GM12874 (cell line): Measurements from ENCODE around the gene GPR15.

Experiments
- CTCF ChIP-seq: IDR thresholded peaks from 2 replicates; pipeline ENCODE4 v1.5.1; 2011; ENCODE audit warnings: low read depth, mild to moderate bottlenecking, control low read depth, low read length, moderate library complexity; ENCODE audit not compliant: insufficient read depth

GPR15 gene

DNA sequence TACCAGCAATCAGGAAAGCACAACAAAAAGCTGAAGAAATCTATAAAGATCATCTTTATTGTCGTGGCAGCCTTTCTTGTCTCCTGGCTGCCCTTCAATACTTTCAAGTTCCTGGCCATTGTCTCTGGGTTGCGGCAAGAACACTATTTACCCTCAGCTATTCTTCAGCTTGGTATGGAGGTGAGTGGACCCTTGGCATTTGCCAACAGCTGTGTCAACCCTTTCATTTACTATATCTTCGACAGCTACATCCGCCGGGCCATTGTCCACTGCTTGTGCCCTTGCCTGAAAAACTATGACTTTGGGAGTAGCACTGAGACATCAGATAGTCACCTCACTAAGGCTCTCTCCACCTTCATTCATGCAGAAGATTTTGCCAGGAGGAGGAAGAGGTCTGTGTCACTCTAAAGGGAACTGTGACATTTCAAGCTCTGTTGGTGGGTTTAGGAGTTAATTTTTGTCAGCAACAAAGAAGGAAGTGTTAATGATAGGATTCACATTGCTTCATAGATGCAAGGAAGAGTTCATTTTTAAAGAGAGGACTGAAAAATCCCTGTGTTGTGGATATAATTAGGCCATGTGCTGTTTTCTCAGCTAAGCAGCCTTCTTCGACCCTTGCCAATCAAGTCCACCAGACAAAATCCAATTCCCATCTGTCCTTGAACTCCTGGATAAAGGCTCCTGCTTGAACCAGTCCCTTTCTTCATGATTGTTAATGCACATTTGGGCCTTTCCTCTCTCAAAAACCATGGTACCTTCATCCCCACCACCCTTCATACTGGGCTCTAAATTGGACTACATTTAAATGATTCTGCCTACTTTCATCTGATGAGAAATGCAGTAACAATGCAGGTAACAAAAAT is 1.2 kb downstream of the GPR15 start:
- TF ChIP-seq CTCF, result no peak

- no peak for TF ChIP-seq CTCF
Measured at GRCh38 chr3:98534168-98534567, 2.4 kb downstream of the GPR15 start.

DNA sequence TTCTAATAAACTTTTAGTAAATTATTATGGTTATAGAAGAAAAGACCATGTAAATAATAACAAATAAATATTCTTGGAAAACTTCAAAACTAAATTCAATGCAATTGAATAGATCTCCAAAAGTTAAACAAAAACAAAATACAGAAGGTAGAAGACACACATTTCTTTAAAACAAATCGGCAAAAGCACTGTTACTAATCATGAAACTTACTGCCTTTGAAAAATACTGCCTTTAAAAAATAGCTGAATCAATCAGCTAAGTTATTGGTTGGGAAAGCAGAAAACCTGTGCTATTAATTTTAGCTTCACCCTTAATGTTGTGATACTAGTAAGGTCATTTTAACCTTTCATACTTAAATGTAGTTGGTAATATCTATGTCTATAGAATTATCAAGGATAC is 3.0 kb downstream of the GPR15 start:
- TF ChIP-seq CTCF, result no peak

DNA sequence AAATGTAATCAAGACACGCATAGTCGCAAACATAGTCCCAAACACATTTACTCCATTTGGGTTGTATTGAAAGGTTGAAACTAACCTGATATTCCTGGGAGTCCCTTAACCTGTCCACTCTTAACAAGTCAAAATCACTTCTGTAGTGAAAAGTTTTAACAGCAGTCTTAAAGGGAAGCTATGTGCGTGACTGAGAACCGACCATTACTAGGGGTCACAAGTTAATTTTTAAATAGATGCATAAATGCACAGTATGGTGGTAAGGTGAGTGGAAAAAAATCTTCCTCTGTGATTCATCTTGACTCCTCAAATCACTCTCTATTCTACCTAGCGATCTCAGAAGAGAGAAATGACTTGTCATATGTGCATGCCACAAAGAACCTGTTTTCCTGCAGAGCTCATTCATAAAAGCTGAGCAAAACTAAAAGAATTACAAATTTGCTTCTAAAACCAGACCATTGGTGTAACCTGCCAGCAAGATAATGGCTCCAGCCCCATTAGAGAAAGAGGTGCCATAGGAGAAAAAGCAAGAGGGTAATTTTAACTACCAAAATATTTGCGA is 4.8 kb downstream of the GPR15 start:
- no peak for TF ChIP-seq CTCF

GRCh38 chr3:98540346-98540745 is 8.6 kb downstream of the GPR15 start:
- TF ChIP-seq CTCF, result no peak

DNA sequence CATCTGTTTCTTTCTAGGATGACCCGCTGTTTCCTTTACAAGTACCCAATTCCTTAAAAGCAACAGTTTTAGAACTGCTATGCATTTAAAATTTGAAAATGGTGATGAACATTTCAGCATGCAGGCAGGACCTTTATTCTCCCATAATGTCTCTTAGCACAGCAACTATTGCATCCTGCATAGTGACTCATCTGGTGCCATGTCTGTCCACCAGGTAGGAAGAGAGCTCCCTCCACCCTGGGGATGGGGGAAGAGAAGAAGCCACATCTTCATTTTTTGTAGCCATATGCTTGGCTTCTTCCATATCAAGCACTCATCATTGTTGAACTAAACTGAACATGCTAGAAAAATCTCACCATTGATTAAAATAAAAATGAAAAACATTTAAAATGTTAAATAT is 9.9 kb downstream of the GPR15 start:
- TF ChIP-seq CTCF, result no peak

- no peak for TF ChIP-seq CTCF
Measured at GRCh38 chr3:98542623-98543022, 10.8 kb downstream of the GPR15 start.
